SU-DHL-6 (cell line): ENCODE measurements around the gene HDAC7.

ENCODE experiments used
- H2AFZ ChIP-seq: fragments of 200-600 bp; sonication (generic); 2 replicates; pipeline ENCODE4 v1.6.1; 2014; ENCODE audit warnings: low read depth, mild to moderate bottlenecking, moderate library complexity, mixed read lengths, antibody characterized with exemption, low read length; ENCODE audit not compliant: severe bottlenecking
- H3F3A ChIP-seq: fragments of 200-600 bp; shearing (Covaris generic); 2 replicates; pipeline ENCODE4 v1.6.0; 2016; ENCODE audit warnings: antibody characterized with exemption, mild to moderate bottlenecking; ENCODE audit not compliant: insufficient read depth
- H3K27ac ChIP-seq: fragments of 200-600 bp; sonication (generic); 2 replicates; pipeline ENCODE4 v1.5.1; 2016; ENCODE audit warnings: low read depth, mild to moderate bottlenecking, low read length, moderate library complexity, mixed read lengths
- H3K27me3 ChIP-seq: fragments of 200-600 bp; sonication (generic), shearing (Covaris generic); 2 replicates; pipeline ENCODE4 v1.6.0; 2014; ENCODE audit warnings: mild to moderate bottlenecking, low read length
- H3K36me3 ChIP-seq: fragments of 200-600 bp; sonication (generic); 2 replicates; pipeline ENCODE4 v1.6.1; 2014; ENCODE audit warnings: mild to moderate bottlenecking, low read length, mixed read lengths
- H3K4me2 ChIP-seq: fragments of 300-600, 200-600 bp; shearing (Covaris generic), sonication (generic); 2 replicates; pipeline ENCODE4 v1.6.0; 2014; ENCODE audit warnings: low read length, low read depth, mild to moderate bottlenecking; ENCODE audit not compliant: poor library complexity, severe bottlenecking
- H3K4me3 ChIP-seq: fragments of 200-600 bp; sonication (generic); 2 replicates; pipeline ENCODE4 v1.5.1; 2014; ENCODE audit warnings: antibody characterized with exemption, low read length, mild to moderate bottlenecking, mixed read lengths; ENCODE audit not compliant: insufficient read depth, poor library complexity, severe bottlenecking
- H3K79me2 ChIP-seq: fragments of 200-600 bp; sonication (generic); 2 replicates; pipeline ENCODE4 v1.6.1; 2014; ENCODE audit warnings: mild to moderate bottlenecking, low read length, moderate library complexity; ENCODE audit not compliant: insufficient read depth
- H3K9ac ChIP-seq: fragments of 200-600 bp; sonication (generic); 2 replicates; pipeline ENCODE4 v1.7.0; 2014; ENCODE audit warnings: mild to moderate bottlenecking, low read length
- H3K9me2 ChIP-seq: fragments of 200-600 bp; sonication (generic); replicated peaks from 2 replicates; pipeline ENCODE4 v1.6.1; 2014; ENCODE audit warnings: low read length; ENCODE audit not compliant: insufficient read depth
- H3K9me3 ChIP-seq: fragments of 200-600 bp; sonication (generic); 2 replicates; pipeline ENCODE4 v1.6.1; 2014; ENCODE audit warnings: low read length, mixed read lengths; ENCODE audit not compliant: insufficient read depth
- H4K20me1 ChIP-seq: fragments of 200-600 bp; sonication (generic); 2 replicates; pipeline ENCODE4 v1.6.1; 2014; ENCODE audit warnings: low read depth, mild to moderate bottlenecking, antibody characterized with exemption, low read length, moderate library complexity, mixed read lengths
- EZH2phosphoT487 ChIP-seq: fragments of 200-600 bp; sonication (generic), shearing (Covaris generic); conservative IDR thresholded peaks from 2 replicates; pipeline ENCODE4 v1.6.1; 2018; ENCODE audit warnings: mild to moderate bottlenecking, antibody characterized with exemption, low read length, moderate library complexity, mixed read lengths
- TF ChIP-seq, protein P1 (sequence below): fragments of 200-600 bp; sonication (generic); IDR thresholded peaks from one replicate; pipeline ENCODE4 v1.5.1; 2017; ENCODE audit warnings: antibody characterized with exemption, mild to moderate bottlenecking, low read length, moderate library complexity; ENCODE audit not compliant: insufficient read depth, poor library complexity, severe bottlenecking

Gene HDAC7

DNA sequence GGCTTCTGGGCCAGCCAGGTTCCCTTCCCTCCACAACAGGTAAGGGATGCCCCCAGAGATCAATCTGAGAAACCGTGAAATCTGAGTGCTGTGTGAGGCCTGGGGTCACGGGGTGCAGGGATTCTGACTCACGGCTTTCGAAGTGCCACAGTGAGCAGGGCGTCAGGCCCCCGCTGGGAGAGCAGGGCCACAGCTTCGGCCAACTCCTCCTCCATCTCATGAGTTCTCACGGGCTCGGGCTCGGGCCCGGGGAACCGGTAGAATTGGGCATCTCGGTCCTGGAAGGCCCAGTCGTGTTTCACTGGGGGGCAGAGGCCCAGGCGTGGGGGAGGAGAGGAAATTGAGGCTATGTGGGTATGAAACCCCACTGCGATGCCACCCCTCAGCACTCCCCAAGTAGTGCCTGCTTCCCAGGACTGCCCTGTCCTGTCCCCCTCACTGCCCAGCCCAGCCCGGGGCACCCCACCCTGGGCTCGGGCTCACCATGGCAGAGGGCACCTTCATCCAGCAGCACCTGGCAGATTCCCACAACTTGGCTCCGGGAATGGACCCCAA, 68.7 kb downstream of the HDAC7 start:
- H3K36me3 ChIP-seq, result no peaks in the 10 kb centered on the region
- TF ChIP-seq, protein P1, sequence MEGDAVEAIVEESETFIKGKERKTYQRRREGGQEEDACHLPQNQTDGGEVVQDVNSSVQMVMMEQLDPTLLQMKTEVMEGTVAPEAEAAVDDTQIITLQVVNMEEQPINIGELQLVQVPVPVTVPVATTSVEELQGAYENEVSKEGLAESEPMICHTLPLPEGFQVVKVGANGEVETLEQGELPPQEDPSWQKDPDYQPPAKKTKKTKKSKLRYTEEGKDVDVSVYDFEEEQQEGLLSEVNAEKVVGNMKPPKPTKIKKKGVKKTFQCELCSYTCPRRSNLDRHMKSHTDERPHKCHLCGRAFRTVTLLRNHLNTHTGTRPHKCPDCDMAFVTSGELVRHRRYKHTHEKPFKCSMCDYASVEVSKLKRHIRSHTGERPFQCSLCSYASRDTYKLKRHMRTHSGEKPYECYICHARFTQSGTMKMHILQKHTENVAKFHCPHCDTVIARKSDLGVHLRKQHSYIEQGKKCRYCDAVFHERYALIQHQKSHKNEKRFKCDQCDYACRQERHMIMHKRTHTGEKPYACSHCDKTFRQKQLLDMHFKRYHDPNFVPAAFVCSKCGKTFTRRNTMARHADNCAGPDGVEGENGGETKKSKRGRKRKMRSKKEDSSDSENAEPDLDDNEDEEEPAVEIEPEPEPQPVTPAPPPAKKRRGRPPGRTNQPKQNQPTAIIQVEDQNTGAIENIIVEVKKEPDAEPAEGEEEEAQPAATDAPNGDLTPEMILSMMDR, result no peak
- no peak for TF ChIP-seq EZH2phosphoT487
- no peak overlapping the region for H3K4me2 ChIP-seq

DNA sequence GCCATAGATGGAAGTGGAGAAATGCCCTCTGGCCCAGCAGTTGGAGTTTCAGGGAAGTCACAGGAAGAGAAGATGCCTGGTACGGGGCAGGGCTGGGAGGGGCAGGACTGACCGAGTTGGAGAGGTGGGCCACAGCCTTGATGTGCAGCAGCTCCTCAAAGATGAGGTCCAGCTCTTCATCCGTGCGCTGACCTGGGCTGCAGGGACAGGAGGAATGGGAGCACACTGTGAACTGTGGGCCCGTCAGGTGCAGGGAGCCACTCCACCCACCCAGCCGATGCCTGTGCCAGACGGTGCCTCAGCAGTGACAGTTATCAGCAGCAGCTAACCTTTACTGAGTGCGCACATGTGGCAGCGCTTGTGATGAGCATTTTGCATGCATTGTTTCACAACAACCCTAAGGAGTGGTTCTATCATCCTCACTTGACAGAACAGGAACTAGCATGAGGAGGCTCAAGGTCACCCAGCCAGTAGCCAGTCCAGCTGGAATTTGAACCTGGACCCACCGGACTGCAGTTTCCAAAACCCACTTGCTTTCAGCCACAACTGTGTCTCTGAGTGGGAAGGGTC, 69.4 kb downstream of the HDAC7 start:
- Histone ChIP-seq H3F3A (no peaks in the 10 kb centered on the region), H2AFZ (no peak overlapping the region), H3K9me3 (no peaks in the 10 kb centered on the region), H3K27me3 (no peaks in the 10 kb centered on the region), H3K9me2 (no peaks in the 10 kb centered on the region), H3K36me3 (no peaks in the 10 kb centered on the region), H3K27ac (no peak overlapping the region), H3K4me3 (no peak overlapping the region), H3K4me2 (no peak overlapping the region), H4K20me1 (no peaks in the 10 kb centered on the region), H3K79me2 (no peaks in the 10 kb centered on the region), H3K9ac (no peak overlapping the region)
- TF ChIP-seq, protein P1, result no peak

More for the DNA sequence above, 68.7 kb downstream of the HDAC7 start:
- Histone ChIP-seq H3K9me3 (no peaks in the 10 kb centered on the region), H2AFZ (no peak overlapping the region), H3K9me2 (no peaks in the 10 kb centered on the region), H4K20me1 (no peaks in the 10 kb centered on the region), H3F3A (no peaks in the 10 kb centered on the region), H3K27ac (no peak overlapping the region), H3K9ac (no peak overlapping the region), H3K4me3 (no peak overlapping the region), H3K79me2 (no peaks in the 10 kb centered on the region), H3K27me3 (no peaks in the 10 kb centered on the region)

DNA sequence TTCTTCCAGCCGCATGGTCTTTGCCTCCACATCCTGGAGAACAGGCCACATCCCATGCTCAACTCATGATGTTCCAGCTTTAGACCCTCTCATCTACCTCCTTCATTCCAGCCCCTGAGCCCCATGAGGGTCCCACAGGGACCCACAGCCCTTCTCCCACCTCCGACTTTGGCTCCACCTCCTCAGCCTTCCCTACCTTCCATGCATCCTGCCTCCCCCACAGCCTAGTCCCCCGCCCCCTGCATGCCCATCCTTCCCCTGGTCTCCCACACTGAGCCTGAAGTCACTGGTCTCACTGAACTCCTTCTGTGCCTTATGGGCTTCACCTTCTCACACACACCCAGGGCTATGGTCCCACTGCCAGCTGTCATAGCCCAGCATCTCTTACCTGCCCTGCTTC, 70.8 kb downstream of the HDAC7 start:
- Histone ChIP-seq H3K27me3 (no peaks in the 10 kb centered on the region), H3K9me3 (no peaks in the 10 kb centered on the region), H3K4me2 (no peak overlapping the region), H3K9me2 (no peaks in the 10 kb centered on the region), H3K36me3 (no peaks in the 10 kb centered on the region), H3K79me2 (no peaks in the 10 kb centered on the region), H3F3A (no peaks in the 10 kb centered on the region), H3K27ac (no peak overlapping the region), H2AFZ (no peak overlapping the region), H3K9ac (no peak overlapping the region), H3K4me3 (no peak overlapping the region), H4K20me1 (no peaks in the 10 kb centered on the region)
- TF ChIP-seq, protein P1, result no peak
- no peak for TF ChIP-seq EZH2phosphoT487
